WTC11 (cell line): ENCODE measurements around the gene MICAL3. TPM values are rescaled to one million over a fixed set of nuclear protein-coding genes. Genes with fewer than 3 reads are reported as not detected.

Experiments used
- ATAC-seq: fragments of 200-7000 bp; cut with Tn5 transposase; 2 replicates; pipeline ENCODE4 v1.10.0; 2021; ENCODE audit warnings: mild to moderate bottlenecking, moderate library complexity
- CTCF ChIA-PET: fragments of 300-600 bp; sonication (Branson Sonifier 250); formaldehyde crosslinking; loops from one replicate; lab custom pipeline; 2021; ENCODE audit warnings: antibody characterized with exemption; lab: Charles Lee
- POLR2A ChIA-PET: fragments of 350-600 bp; sonication (Branson Sonifier 250); formaldehyde crosslinking; loops from one replicate; lab custom pipeline; 2021; ENCODE audit warnings: antibody characterized with exemption; lab: Charles Lee
- DNase-seq: peaks from one replicate; pipeline ENCODE4 v3.0.0; 2021; ENCODE audit warnings: low spot score
- H3K27ac Mint-ChIP-seq: 2 replicates; pipeline ENCODE4 v1.8.0; 2021; ENCODE audit warnings: mixed read lengths
- H3K27me3 Mint-ChIP-seq: 2 replicates; pipeline ENCODE4 v1.8.0; 2021; ENCODE audit warnings: low read depth, mild to moderate bottlenecking, moderate library complexity, mixed read lengths
- H3K36me3 Mint-ChIP-seq: 2 replicates; pipeline ENCODE4 v1.8.0; 2021; ENCODE audit warnings: mixed read lengths
- H3K4me1 Mint-ChIP-seq: 2 replicates; pipeline ENCODE4 v1.8.0; 2022; ENCODE audit warnings: mixed read lengths
- H3K4me3 Mint-ChIP-seq: 2 replicates; pipeline ENCODE4 v1.8.0; 2021; ENCODE audit warnings: mild to moderate bottlenecking, moderate library complexity, mixed read lengths
- H3K9me3 Mint-ChIP-seq: 2 replicates; pipeline ENCODE4 v1.8.0; 2021; ENCODE audit warnings: mixed read lengths
- AFF4 ChIP-seq: sonication (generic); formaldehyde crosslinking; IDR thresholded peaks from 2 replicates; pipeline ENCODE4 v1.8.1; 2023; ENCODE audit warnings: mild to moderate bottlenecking, missing genetic modification reagents, borderline replicate concordance
- CDX4 ChIP-seq: fragments of 250-450 bp; sonication (Bioruptor Pico); IDR thresholded peaks from 2 replicates; pipeline ENCODE4 v1.9.0; 2021; ENCODE audit warnings: moderate library complexity, mild to moderate bottlenecking, inconsistent platforms, borderline replicate concordance
- E2F5 ChIP-seq: sonication (generic); formaldehyde crosslinking; IDR thresholded peaks from 2 replicates; pipeline ENCODE4 v1.8.1; 2022; ENCODE audit warnings: mild to moderate bottlenecking, moderate library complexity, missing genetic modification reagents
- ELF4 ChIP-seq: sonication (generic); formaldehyde crosslinking; IDR thresholded peaks from 2 replicates; pipeline ENCODE4 v1.8.1; 2022; ENCODE audit warnings: low read depth, mild to moderate bottlenecking, moderate library complexity, missing genetic modification reagents
- FOXJ3 ChIP-seq: sonication (generic); formaldehyde crosslinking; IDR thresholded peaks from 2 replicates; pipeline ENCODE4 v1.9.0; 2021; ENCODE audit warnings: missing genetic modification reagents, mild to moderate bottlenecking, borderline replicate concordance
- GABPB1 ChIP-seq: sonication (generic); formaldehyde crosslinking; IDR thresholded peaks from 2 replicates; pipeline ENCODE4 v1.8.1; 2023; ENCODE audit warnings: mild to moderate bottlenecking, missing genetic modification reagents
- GRHL2 ChIP-seq: fragments of 250-450 bp; sonication (Bioruptor Pico); IDR thresholded peaks from 2 replicates; pipeline ENCODE4 v1.8.0; 2022; ENCODE audit warnings: mild to moderate bottlenecking, moderate library complexity; ENCODE audit not compliant: insufficient replicate concordance, severe bottlenecking
- HMGA2 ChIP-seq: fragments of 250-450 bp; sonication (Bioruptor Pico); IDR thresholded peaks from 2 replicates; pipeline ENCODE4 v1.4.0; 2021; ENCODE audit warnings: mild to moderate bottlenecking, moderate library complexity
- JUN ChIP-seq: sonication (generic); formaldehyde crosslinking; IDR thresholded peaks from 2 replicates; pipeline ENCODE4 v1.8.0; 2023; ENCODE audit warnings: mild to moderate bottlenecking, missing genetic modification reagents
- MXD4 ChIP-seq: fragments of 250-450 bp; sonication (Bioruptor Pico); IDR thresholded peaks from 2 replicates; pipeline ENCODE4 v1.8.0; 2021; ENCODE audit warnings: mild to moderate bottlenecking, moderate library complexity, borderline replicate concordance
- STAT6 ChIP-seq: sonication (generic); formaldehyde crosslinking; conservative IDR thresholded peaks from 2 replicates; pipeline ENCODE4 v1.8.1; 2023; ENCODE audit warnings: mild to moderate bottlenecking, low read depth, missing genetic modification reagents, moderate library complexity
- TP53 ChIP-seq: sonication (generic); formaldehyde crosslinking; IDR thresholded peaks from 2 replicates; pipeline ENCODE4 v1.8.1; 2023; ENCODE audit warnings: mild to moderate bottlenecking, missing genetic modification reagents
- USF1 ChIP-seq: sonication (generic); formaldehyde crosslinking; IDR thresholded peaks from 2 replicates; pipeline ENCODE4 v1.8.0; 2022; ENCODE audit warnings: mild to moderate bottlenecking, missing genetic modification reagents
- ZBTB21 ChIP-seq: sonication (generic); formaldehyde crosslinking; IDR thresholded peaks from 2 replicates; pipeline ENCODE4 v1.8.1; 2023; ENCODE audit warnings: mild to moderate bottlenecking, missing genetic modification reagents, borderline replicate concordance
- ZNF317 ChIP-seq: sonication (generic); formaldehyde crosslinking; IDR thresholded peaks from 2 replicates; pipeline ENCODE4 v1.8.1; 2023; ENCODE audit warnings: low read depth, mild to moderate bottlenecking, moderate library complexity, missing genetic modification reagents, borderline replicate concordance
- ZNF416 ChIP-seq: fragments of 250-450 bp; sonication (Bioruptor Pico); IDR thresholded peaks from 2 replicates; pipeline ENCODE4 v1.9.0; 2021; ENCODE audit warnings: mild to moderate bottlenecking, inconsistent platforms
- ZNF423 ChIP-seq: fragments of 250-450 bp; sonication (Bioruptor Pico); IDR thresholded peaks from 2 replicates; pipeline ENCODE4 v2.1.2; 2022; ENCODE audit warnings: mild to moderate bottlenecking, moderate library complexity
- ZNF532 ChIP-seq: fragments of 250-450 bp; sonication (Bioruptor Pico); IDR thresholded peaks from 2 replicates; pipeline ENCODE4 v1.9.0; 2021; ENCODE audit warnings: mild to moderate bottlenecking, borderline replicate concordance
- total RNA-seq: library from RNA; stranded (reverse); gene quantifications from 3 replicates; pipeline ENCODE4 v1.2.3, GENCODE V29; 2021
- TF ChIP-seq, protein P1 (sequence below): sonication (generic); formaldehyde crosslinking; IDR thresholded peaks from 2 replicates; pipeline ENCODE4 v1.8.1; 2023; ENCODE audit warnings: mild to moderate bottlenecking, moderate library complexity, missing genetic modification reagents

Gene MICAL3
- total RNA-seq, 1 experiment from 2014 or later: 41.2 TPM

DNA sequence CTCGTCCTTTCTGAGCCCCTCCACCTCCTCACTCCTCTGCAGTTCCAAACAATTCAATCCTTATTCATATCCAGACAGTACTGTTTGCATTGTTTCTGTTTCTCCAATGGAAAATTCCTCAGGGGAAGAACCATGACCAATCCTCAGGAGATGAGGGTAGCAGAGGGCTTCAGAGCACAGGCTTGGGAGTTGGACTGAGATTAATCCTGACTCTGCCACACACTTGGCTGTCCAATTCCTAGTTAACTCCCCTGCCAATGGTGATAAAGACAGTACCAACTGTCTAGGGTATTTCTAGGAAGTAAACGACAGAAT, 58.0 kb downstream of the MICAL3 start:
- Mint-ChIP-seq H3K36me3 (0 out of 2 replicates have a peak, but pooled peaks cover 3% of the 10 kb centered on the region), H3K27me3 (no peaks in the 10 kb centered on the region), H3K9me3 (no peaks in the 10 kb centered on the region), H3K4me1 (peaks cover 22% of the 10 kb centered on the region), H3K4me3 (no peak overlapping the region), H3K27ac (no peak overlapping the region)
- TF ChIP-seq TP53 (CRISPR knock-in tag) (no peak), GRHL2 (CRISPR knock-in tag) (no peak), ZBTB21 (CRISPR knock-in tag) (no peak), MXD4 (CRISPR knock-in tag) (no peak), STAT6 (CRISPR knock-in tag) (no peak), ZNF416 (CRISPR knock-in tag) (no peak), ZNF423 (CRISPR knock-in tag) (no peak), HMGA2 (CRISPR knock-in tag) (no peak), GABPB1 (no peak), JUN (CRISPR knock-in tag) (no peak), ZNF317 (no peak), USF1 (no peak), CDX4 (no peak), AFF4 (CRISPR knock-in tag) (no peak), ZNF532 (CRISPR knock-in tag) (no peak), FOXJ3 (CRISPR knock-in tag) (no peak), E2F5 (CRISPR knock-in tag) (no peak), ELF4 (CRISPR knock-in tag) (no peak)
- TF ChIP-seq, protein P1, sequence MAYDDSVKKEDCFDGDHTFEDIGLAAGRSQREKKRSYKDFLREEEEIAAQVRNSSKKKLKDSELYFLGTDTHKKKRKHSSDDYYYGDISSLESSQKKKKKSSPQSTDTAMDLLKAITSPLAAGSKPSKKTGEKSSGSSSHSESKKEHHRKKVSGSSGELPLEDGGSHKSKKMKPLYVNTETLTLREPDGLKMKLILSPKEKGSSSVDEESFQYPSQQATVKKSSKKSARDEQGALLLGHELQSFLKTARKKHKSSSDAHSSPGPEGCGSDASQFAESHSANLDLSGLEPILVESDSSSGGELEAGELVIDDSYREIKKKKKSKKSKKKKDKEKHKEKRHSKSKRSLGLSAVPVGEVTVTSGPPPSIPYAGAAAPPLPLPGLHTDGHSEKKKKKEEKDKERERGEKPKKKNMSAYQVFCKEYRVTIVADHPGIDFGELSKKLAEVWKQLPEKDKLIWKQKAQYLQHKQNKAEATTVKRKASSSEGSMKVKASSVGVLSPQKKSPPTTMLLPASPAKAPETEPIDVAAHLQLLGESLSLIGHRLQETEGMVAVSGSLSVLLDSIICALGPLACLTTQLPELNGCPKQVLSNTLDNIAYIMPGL (CRISPR knock-in tag): no peak
- ChIA-PET CTCF (interaction anchor here (0.6 kb wide), 1 partner anchor 78 kb away, joined by 3 read pairs; no protein-coding TSS in a partner anchor), POLR2A (no interaction called here)
- DNase-seq (no peak), ATAC-seq (no peak)
